ENCODE results near the gene MBD6.

MBD6 gene, protein sequence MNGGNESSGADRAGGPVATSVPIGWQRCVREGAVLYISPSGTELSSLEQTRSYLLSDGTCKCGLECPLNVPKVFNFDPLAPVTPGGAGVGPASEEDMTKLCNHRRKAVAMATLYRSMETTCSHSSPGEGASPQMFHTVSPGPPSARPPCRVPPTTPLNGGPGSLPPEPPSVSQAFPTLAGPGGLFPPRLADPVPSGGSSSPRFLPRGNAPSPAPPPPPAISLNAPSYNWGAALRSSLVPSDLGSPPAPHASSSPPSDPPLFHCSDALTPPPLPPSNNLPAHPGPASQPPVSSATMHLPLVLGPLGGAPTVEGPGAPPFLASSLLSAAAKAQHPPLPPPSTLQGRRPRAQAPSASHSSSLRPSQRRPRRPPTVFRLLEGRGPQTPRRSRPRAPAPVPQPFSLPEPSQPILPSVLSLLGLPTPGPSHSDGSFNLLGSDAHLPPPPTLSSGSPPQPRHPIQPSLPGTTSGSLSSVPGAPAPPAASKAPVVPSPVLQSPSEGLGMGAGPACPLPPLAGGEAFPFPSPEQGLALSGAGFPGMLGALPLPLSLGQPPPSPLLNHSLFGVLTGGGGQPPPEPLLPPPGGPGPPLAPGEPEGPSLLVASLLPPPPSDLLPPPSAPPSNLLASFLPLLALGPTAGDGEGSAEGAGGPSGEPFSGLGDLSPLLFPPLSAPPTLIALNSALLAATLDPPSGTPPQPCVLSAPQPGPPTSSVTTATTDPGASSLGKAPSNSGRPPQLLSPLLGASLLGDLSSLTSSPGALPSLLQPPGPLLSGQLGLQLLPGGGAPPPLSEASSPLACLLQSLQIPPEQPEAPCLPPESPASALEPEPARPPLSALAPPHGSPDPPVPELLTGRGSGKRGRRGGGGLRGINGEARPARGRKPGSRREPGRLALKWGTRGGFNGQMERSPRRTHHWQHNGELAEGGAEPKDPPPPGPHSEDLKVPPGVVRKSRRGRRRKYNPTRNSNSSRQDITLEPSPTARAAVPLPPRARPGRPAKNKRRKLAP

GRCh38 chr12:57522011-57522886 lies at the start of gene MBD6:
TSS of gene MBD6 (plus strand) at chr12:57522824. CDS start at chr12:57524304, 1,480 bp downstream.
- TF ChIP-seq CTCF (IDR thresholded peaks at IDR 0.05; ENCODE audit: low read depth, low read length, missing control alignments), result no peak
- Histone ChIP-seq H3K36me3 (replicated peaks) (peaks cover 27% of the 10 kb centered on the region), H3K4me3 (ENCODE audit: low read depth, low read length) (peak within 1 kb of the TSS; percentile 77), H3K27ac (peak within 1 kb of the TSS; percentile 75), H3K27me3 (replicated peaks) (no peaks in the 10 kb centered on the region)
- in situ Hi-C loops (cut with HindIII; ENCODE audit: low pct_ligation_motif_present, low sequenced_read_pairs), result no loop called here
- DNase-seq, result peak; percentile 83

GRCh38 chr12:57473392-57473791 lies 49.2 kb upstream of the MBD6 start:
- DNase-seq, result no peak
- in situ Hi-C loops (cut with HindIII; ENCODE audit: low pct_ligation_motif_present, low sequenced_read_pairs), result no loop called here
- no peak for TF ChIP-seq CTCF (IDR thresholded peaks at IDR 0.05; ENCODE audit: low read depth, low read length, missing control alignments)
- Histone ChIP-seq H3K36me3 (replicated peaks) (no peaks in the 10 kb centered on the region), H3K27me3 (replicated peaks) (peaks cover 48% of the 10 kb centered on the region), H3K4me3 (ENCODE audit: low read depth, low read length) (no peak overlapping the region), H3K27ac (no peak overlapping the region)

GRCh38 chr12:57473886-57474285 lies 48.7 kb upstream of the MBD6 start:
- in situ Hi-C loops (cut with HindIII; ENCODE audit: low pct_ligation_motif_present, low sequenced_read_pairs), result no loop called here
- Histone ChIP-seq H3K27ac (no peak overlapping the region), H3K4me3 (ENCODE audit: low read depth, low read length) (no peak overlapping the region), H3K36me3 (replicated peaks) (no peaks in the 10 kb centered on the region), H3K27me3 (replicated peaks) (peaks cover 48% of the 10 kb centered on the region)
- DNase-seq, result no peak
- TF ChIP-seq CTCF (IDR thresholded peaks at IDR 0.05; ENCODE audit: low read depth, low read length, missing control alignments), result no peak

GRCh38 chr12:57474430-57474829 lies 48.2 kb upstream of the MBD6 start:
- in situ Hi-C loops (cut with HindIII; ENCODE audit: low pct_ligation_motif_present, low sequenced_read_pairs), result no loop called here
- Histone ChIP-seq H3K27ac (no peak overlapping the region), H3K4me3 (ENCODE audit: low read depth, low read length) (no peak overlapping the region), H3K36me3 (replicated peaks) (no peaks in the 10 kb centered on the region), H3K27me3 (replicated peaks) (peaks cover 48% of the 10 kb centered on the region)
- no peak for TF ChIP-seq CTCF (IDR thresholded peaks at IDR 0.05; ENCODE audit: low read depth, low read length, missing control alignments)
- DNase-seq, result no peak

GRCh38 chr12:57474862-57475261 lies 47.8 kb upstream of the MBD6 start:
- no peak for DNase-seq
- Histone ChIP-seq H3K27me3 (replicated peaks) (peaks cover 48% of the 10 kb centered on the region), H3K36me3 (replicated peaks) (no peaks in the 10 kb centered on the region), H3K27ac (no peak overlapping the region), H3K4me3 (ENCODE audit: low read depth, low read length) (no peak overlapping the region)
- in situ Hi-C loops (cut with HindIII; ENCODE audit: low pct_ligation_motif_present, low sequenced_read_pairs), result no loop called here
- no peak for TF ChIP-seq CTCF (IDR thresholded peaks at IDR 0.05; ENCODE audit: low read depth, low read length, missing control alignments)

Measured in brain microvascular endothelial cell (primary cell).